ENCODE data around the gene WDR18.

WDR18 gene

DNA sequence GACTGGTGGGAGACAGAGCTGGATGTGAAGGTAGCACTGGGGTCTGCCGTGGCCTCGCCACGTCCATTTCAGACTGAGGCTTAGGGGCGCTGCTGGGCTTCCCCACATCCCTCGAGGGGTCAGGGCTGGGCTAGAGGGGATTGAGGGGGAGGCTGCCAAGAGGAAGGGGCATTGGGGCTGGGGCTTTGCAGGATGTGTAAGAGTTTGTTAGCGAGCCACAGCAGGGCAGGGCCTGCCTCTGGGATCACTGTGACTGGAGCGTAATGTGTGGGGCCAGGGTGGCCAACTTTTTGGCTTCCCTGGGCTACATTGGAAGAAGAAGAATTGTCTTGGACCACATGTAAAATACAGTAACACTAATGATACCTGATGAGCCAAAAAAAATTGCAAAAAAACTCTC lies 44.2 kb upstream of the WDR18 start:
- DNase-seq (ENCODE audit: low spot score): no peak
- TF ChIP-seq, protein P1, sequence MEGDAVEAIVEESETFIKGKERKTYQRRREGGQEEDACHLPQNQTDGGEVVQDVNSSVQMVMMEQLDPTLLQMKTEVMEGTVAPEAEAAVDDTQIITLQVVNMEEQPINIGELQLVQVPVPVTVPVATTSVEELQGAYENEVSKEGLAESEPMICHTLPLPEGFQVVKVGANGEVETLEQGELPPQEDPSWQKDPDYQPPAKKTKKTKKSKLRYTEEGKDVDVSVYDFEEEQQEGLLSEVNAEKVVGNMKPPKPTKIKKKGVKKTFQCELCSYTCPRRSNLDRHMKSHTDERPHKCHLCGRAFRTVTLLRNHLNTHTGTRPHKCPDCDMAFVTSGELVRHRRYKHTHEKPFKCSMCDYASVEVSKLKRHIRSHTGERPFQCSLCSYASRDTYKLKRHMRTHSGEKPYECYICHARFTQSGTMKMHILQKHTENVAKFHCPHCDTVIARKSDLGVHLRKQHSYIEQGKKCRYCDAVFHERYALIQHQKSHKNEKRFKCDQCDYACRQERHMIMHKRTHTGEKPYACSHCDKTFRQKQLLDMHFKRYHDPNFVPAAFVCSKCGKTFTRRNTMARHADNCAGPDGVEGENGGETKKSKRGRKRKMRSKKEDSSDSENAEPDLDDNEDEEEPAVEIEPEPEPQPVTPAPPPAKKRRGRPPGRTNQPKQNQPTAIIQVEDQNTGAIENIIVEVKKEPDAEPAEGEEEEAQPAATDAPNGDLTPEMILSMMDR (IDR thresholded peaks at IDR 0.05; ENCODE audit: extremely low read depth, insufficient read depth, missing control alignments): no peak
- in situ Hi-C loops (cut with MboI; ENCODE audit: low pct_unique_long_range_greater_than_20kb, low sequenced_read_pairs, unreplicated experiment): no loop called here

DNA sequence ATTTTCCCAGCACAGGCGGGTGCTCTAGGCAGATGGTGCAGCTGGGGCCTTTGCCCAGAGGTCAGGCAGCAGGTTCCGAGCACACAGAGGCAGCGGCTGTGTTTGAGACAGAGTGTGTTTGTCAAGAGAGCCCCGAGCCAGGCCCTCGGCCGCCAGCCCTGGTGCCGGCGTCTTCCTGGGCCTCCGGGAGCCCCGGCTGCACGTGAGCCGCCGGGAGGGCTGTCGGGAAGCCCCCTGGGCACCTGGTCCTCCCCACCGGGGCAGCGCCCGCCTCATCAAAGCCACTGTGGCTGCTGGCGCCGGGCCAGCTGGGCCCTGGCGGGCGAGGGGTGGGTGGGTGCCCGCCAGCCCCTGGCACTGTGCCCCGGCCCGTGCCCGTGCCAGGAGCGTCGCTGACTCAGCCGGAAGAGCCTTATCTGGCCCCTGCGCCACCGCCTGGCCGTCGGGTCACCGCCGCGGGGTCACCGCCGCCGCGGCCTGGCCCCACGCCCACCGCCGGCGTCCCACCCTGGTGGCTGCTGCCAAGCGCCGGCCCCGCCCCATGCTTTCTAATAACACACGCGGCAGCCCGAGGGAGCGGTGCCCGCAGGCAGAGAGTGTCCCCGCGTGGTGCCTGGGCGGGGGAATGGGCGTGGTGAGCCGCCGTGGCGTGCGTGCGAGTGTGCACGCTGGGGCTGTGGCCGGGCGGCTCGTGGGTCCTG lies 43.4 kb upstream of the WDR18 start:
- in situ Hi-C loops (cut with MboI; ENCODE audit: low pct_unique_long_range_greater_than_20kb, low sequenced_read_pairs, unreplicated experiment): no loop called here
- TF ChIP-seq, protein P1 (IDR thresholded peaks at IDR 0.05; ENCODE audit: extremely low read depth, insufficient read depth, missing control alignments): peak; percentile 28
- peak; percentile 54 for DNase-seq (ENCODE audit: low spot score)

DNA sequence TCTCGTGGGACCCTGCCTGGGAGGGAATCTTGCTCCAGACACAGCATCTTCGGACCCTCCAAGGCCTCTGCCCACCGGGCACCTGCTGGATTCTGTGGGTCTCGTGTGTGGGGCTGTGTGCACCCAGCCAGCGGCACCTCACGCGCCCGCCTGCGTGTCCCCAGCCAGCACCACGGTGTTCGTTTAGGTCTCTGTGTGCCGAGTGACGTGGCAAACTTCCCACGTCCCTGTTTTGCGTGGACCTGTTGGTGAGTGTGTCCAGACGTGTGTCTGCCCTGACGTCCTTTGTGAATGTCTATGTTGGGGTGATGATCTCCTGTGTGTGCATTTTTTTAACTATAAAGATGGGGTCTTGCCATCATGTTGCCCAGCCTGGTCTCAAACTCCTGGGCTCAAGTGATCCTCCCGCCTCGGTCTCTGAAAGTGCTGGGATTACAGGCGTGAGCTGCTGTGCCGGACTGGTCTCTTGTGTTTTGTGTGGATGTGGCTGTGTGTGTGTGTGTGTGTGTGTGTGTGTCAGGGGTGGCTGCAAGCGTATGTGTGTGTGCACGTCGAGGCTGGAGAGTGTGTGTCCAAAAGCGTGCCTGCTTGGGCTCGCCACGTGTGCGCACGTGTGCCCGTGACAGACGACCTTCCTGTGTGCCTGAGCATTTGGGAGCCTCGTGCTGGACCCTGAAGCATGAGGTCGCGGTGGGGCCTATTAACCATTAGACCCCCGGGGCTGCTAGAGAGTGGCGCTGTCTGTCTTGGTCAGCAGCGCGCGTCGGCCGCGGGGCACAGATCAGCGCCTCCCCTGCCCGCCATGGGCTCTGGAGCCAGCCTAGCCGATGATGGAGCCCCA lies 42.6 kb upstream of the WDR18 start:
- in situ Hi-C loops (cut with MboI; ENCODE audit: low pct_unique_long_range_greater_than_20kb, low sequenced_read_pairs, unreplicated experiment): no loop called here
- TF ChIP-seq, protein P1 (IDR thresholded peaks at IDR 0.05; ENCODE audit: extremely low read depth, insufficient read depth, missing control alignments): no peak

DNA sequence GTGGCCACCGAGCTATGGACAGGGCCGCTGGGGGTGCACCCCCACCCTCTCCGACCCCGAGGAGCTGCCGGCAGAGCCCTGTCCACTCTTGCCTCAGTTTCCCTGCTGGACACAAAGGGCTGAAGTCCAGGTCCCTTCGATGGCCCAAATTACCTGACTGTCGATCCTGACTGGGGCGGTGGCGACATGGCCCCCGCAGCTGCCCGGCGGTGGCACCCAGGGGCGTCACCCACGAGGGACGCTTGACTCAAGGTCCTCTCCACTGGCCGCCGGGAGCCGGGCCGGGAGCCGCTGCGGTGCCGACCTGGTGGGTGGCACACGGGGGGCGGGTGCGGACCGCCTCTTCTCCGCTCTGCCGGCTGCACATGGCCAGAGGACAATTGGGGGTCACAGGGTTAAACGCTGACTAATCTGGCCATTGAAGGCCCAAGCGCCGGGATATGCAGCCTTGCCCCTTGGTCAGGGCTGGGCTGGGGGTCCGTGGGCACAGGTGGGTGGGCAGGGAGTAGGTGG lies 42.0 kb upstream of the WDR18 start:
- in situ Hi-C loops (cut with MboI; ENCODE audit: low pct_unique_long_range_greater_than_20kb, low sequenced_read_pairs, unreplicated experiment): no loop called here
- TF ChIP-seq, protein P1 (IDR thresholded peaks at IDR 0.05; ENCODE audit: extremely low read depth, insufficient read depth, missing control alignments): no peak
- DNase-seq (ENCODE audit: low spot score): no peak

More for the DNA sequence above, 42.6 kb upstream of the WDR18 start:
- no peak for DNase-seq (ENCODE audit: low spot score)

DNA sequence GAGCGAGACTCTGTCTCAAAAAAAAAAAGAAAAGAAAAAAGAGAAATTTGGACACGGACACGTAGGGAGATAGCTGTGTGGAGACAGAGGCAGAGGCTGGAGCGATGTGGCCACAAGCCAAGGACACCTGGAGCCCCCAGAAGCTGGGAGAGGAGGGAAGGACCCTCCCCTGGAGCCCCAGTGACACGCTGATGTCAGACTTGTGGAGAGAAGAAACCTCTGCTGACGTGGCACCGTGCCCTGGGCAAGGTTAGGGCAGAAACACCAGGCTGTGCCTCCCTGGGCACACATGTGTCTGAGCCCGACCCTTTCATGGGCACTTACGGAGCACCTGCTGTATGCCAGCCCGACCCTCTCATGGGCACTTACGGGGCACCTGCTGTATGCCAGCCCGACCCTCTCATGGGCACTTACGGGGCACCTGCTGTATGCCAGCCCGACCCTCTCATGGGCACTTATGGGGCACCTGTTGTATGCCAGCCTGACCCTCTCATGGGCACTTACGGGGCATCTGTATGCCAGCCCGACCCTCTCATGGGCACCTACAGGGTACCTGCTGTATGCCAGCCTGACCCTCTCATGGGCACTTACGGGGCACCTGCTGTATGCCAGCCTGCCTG lies 40.5 kb upstream of the WDR18 start:
- TF ChIP-seq, protein P1 (IDR thresholded peaks at IDR 0.05; ENCODE audit: extremely low read depth, insufficient read depth, missing control alignments): no peak
- in situ Hi-C loops (cut with MboI; ENCODE audit: low pct_unique_long_range_greater_than_20kb, low sequenced_read_pairs, unreplicated experiment): no loop called here
- no peak for DNase-seq (ENCODE audit: low spot score)

DNA sequence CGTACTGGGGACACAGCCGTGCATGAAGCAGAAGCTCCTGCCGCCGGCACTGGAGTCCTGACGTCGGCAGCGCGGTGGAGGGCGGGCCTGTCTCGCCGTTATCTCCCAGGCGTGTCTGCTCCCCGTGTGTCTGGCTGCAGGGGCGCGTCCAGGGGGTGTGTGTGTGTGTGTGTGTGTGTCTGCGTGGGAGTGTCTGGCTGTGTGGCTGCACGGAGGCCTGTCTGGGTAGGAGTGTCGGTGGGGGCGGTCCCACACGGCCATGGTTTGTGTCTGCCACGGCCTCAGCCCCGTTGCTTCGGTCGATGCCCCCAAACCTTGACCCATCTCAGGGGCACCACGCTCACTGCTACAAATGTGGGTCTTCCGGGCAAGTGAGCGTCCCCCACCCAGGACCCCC lies 40.0 kb upstream of the WDR18 start:
- no peak for DNase-seq (ENCODE audit: low spot score)
- TF ChIP-seq, protein P1 (IDR thresholded peaks at IDR 0.05; ENCODE audit: extremely low read depth, insufficient read depth, missing control alignments): no peak
- in situ Hi-C loops (cut with MboI; ENCODE audit: low pct_unique_long_range_greater_than_20kb, low sequenced_read_pairs, unreplicated experiment): no loop called here

Measured in GM13977 (cell line).